GM21423 (cell line): Measurements from ENCODE around the gene RHOBTB1.

Experiments
- ATAC-seq: cut with Tn5 transposase; IDR thresholded peaks from one replicate; pipeline ENCODE4 v1.9.1; 2021; ENCODE audit warnings: mild to moderate bottlenecking, moderate library complexity; ENCODE audit not compliant: unreplicated experiment

The RHOBTB1 gene

GRCh38 chr10:60967260-60967659, 23.3 kb upstream of the RHOBTB1 start:
- no peak for ATAC-seq

DNA sequence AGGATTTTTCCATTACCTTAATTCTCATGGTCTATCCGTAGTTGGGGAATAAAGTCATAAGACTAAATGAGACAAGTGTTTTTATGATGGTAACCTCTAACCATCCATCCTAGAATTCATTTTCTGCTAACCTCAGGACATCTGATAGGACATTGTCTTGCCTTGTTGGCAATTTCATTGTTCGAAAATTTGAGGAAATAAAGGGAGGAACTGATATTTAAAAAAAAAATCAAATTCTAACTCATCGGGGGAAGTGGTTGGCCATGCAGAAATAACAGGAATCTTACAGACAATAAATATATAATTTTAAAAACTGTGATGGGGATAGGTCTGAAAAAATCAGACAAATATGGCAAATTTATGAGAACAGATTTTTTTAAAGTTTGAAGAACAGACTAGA, 21.7 kb upstream of the RHOBTB1 start:
- no peak for ATAC-seq

DNA sequence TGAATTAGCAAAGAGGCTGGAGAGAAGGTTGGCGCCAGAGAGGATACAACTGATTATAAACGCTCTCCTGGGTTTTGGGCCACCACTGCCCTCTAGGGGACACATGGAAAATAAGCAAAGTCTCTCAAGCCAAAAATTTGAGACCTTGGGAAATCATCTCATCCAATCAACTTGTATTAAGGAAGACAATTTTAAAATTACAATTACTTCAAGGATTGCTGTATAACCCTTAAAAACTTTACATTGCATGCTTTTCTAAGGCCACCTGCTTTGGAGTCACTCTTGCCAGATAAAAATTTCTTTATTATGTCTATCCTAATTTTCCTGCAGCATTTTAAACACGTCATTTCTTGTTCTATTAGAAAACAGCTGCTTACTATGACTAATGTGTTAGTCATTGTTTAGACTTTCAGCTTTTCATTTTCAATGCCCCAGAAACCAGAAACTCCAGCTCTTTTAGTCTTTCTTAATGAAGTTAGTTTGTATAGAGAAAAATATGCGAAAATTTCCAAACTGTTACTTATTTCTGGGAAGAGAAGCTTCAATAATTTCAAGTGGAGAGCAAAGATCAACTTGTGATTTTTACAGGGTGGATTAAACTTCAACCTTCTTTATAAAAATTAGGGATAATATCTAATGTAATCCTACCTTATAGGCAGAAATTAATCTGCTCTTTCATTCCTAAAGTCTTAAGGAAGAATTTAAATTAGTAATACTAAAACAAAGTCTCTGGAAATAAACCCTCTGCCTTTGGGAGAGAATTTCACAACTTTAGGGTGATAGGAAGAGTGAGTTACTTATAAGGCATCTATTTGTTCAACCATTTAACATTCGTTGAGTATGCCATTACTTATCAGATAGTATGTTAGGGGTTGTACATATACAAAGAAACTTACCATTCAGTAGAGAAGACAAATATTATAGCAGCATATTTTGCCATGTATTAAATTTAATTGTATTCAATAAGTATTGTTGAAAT, 20.6 kb upstream of the RHOBTB1 start:
- no peak for ATAC-seq

DNA sequence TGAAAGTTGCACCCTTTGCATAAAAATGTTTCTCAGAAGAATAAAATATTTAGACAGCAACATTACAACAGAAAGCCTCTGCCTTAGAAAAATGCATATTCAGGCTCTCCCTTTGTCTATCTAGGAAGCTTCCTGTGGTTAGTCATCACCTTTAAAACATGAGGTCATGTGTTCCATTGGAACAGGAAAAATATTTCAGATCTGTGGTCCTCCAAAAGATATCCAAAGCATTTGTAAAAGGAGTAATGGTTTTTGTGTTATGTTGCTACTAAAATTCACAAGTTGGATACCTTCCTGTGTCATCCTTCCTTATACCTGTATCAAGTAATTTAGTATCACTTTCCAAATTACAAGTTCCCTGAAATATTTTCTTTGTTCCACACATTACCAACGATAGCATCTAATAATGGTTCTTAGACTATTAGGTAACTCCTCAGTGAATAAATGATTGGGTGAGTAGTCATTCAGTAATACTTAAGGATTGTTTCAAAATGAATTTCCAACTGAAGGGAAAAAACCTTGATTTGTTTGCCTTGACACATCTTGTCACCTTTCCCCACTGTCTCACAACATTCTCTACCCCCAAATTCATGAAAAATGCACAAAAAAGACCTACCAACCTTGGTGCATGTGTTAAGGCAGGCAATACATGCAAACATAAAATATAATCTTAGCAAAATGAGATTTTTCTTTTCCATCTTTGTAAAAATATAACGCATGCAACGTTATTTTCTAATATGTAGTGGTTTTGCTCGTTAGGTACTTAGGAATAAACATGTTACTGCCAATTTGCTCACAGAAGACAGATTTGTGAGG, 19.7 kb upstream of the RHOBTB1 start:
- no peak for ATAC-seq

DNA sequence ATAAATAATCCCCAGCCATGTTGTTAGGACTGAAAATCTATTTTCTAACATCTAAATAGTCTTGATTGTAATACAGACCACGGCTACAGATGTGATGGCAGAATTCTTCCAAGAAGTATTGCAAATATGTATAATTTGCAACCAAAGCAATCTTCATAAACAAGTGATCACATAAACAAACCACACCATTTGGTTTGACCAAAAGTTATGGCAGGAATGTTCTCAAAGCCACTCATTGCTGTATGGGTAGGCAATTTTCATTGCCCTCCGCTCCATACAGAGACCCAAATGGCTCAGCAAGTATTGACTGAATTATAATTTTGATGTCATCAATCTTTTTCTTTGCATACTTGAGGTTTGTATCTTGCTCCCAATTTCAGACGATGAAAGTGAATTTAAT, 19.0 kb upstream of the RHOBTB1 start:
- no peak for ATAC-seq

GRCh38 chr10:60960913-60961312, 16.9 kb upstream of the RHOBTB1 start:
- ATAC-seq, result no peak

GRCh38 chr10:60960031-60960430, 16.0 kb upstream of the RHOBTB1 start:
- ATAC-seq, result no peak

DNA sequence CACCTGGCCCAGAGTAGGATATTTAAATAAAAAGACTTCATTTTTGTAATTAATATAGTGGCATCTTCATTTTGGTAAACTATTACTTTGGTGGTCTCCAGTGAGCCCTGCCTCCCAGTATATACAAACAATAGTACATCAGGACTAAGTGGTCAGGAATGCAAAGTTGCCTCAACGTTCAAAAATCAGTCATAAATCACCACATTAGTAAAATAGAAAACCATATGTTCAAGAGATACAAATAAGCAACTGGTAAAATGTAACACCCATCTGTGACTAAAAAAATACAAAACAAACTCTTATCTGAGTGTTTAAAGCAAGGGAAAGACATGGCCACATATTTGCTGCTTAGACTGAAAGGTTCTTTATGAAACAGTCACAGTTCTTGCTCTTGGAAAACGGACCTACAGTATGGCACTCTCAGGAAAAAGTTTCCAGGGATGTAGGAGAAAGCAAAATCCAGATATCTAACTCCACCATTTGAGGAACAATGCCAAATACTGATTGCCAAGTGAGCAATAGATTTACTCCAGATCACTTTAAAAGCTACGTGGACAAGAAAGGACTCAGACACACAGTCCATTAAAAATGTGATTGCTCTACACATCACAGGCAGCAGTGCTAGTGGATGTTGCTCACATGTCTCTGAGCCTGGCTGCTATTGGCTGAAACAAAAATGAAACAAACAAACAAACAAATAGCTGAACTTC, 15.1 kb upstream of the RHOBTB1 start:
- no peak for ATAC-seq

DNA sequence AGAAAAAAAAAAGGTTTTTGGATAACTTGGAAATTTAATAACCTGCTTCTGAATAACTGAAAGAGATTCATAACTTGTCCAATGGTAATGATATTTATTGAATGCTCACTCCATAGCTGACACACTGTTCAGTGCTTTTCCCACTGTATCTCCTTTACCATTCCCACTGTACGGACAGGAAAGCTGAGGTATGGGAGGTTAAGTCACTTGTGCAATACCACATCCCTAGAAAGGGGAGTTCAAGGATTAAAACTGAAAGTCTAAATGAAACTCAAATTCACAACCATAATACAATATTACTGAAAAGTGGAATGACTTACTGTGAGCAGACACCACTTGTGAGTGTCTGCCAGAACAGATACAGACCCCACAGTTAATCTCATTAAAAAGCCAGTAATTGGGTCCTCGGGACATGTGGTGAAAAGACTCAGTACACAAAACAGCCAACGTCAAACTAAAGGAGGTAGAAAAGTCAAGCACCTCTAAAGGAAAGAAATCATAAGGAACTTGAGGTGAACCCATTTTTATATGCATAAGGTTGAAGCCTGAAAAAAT, 13.8 kb upstream of the RHOBTB1 start:
- no peak for ATAC-seq

DNA sequence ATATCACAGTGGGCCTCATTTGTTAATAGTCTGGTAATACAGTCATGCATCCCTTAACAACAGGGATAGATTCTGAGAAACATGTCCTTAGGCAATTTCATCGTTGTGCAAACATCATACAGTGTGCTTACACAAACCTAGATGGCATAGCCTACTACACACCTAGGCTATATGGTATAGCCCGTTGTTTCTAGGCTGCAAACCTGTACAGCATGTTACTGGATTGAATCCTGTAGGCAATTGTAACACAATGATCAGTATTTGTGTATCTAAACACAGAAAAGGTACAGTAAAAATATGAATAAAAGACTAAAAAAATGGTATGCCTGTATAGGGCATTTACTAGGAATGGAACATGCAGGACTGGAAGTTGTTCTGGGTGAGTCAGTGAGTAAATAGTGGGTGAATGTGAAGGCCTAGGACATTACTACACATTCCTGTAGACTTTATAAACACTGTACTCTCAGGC, 12.0 kb upstream of the RHOBTB1 start:
- ATAC-seq, result no peak

DNA sequence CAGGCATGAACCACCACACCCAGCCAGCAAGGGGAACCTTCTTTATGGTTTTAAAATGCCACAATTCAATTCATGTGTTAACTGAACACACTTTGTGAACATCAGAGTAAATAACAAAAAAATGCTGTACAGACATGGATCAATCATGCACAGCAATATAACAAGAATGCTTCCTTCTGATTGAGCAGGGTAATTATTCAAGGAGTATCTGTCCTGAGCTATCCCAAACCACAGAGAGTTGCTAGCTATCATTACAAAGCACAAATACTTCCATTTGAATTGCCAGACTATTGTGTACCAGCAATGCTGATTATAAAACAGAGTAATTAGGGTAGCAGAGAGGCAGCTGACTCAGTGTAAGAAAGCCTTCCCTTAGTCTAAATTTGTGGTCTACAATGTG, 11.3 kb upstream of the RHOBTB1 start:
- ATAC-seq, result no peak

DNA sequence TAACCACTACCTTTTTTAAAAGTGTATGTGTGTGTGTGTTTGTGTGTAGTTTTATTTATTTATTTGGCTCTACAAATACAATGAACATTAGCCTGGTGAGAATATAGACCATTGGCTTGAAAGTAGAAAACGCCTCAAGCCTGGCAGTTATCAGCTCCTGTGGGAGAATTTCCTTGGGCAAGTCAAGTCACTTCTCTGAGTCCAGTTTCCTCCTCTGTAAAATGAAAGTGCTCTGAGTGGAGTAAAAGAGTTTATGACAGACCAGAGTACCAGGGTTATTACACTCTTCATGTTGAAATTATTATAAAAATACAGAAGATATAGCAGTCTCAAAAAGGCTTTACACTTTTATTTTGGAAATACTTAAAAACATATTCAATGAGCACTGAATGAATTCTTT, 10.1 kb upstream of the RHOBTB1 start:
- no peak for ATAC-seq

- ATAC-seq, result no peak
These were observed 9.4 kb upstream of the RHOBTB1 start for GRCh38 chr10:60953420-60953819.

DNA sequence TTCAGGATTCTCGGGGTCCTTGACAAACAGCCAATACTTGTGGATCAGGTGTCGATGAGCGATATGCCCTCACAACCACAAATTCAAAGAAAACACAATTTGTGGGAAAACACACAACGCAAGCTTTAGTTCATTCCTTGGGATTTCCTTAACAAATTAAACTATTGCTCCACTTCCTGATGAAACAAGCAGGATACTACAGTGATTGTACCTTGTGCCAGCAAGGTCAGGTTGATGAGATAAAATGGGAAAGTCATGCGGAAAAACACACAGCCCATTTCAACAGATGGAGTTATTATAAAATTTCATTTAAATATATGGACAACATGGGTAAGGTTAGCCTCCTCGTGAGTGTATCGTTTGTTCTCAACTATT, 8.8 kb upstream of the RHOBTB1 start:
- ATAC-seq, result no peak

DNA sequence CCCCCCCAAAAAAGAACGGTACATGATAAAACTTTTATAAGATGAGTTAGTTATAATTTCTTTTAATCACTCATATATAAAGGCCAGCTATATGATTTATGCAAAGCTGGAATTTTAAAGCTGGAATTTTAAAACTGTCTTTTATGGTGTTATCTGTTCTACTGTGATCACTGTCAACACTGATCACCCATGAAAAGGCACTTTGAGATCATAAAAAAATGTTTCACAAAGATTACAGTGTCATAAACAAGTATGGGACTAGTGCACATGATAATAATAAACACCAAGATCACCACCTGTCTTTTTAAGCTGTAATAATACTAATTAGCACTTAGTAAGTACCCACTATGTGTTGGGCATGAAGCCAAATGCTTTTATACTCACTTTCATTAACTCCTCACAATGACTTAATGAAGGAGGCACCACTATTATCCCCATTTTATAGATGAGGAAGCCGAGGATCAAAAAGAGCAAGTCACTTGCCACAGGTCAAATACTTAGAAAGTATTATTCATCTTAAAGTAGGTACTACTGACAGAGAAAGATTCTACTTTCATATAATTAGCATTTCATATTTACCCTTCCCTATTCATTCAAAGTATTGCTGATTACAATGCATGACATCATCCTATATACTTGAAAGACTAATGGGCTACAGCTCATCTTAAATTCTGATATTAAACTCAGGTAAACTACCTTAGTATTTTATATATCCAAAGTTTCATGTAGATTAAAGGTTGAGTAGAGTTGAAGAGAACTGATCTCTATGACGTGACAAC, 8.3 kb upstream of the RHOBTB1 start:
- ATAC-seq, result no peak

- no peak for ATAC-seq
These were observed 7.3 kb upstream of the RHOBTB1 start for GRCh38 chr10:60951272-60951724.

- peak; percentile 71 for ATAC-seq
These were observed 6.3 kb upstream of the RHOBTB1 start for GRCh38 chr10:60950300-60950699.

DNA sequence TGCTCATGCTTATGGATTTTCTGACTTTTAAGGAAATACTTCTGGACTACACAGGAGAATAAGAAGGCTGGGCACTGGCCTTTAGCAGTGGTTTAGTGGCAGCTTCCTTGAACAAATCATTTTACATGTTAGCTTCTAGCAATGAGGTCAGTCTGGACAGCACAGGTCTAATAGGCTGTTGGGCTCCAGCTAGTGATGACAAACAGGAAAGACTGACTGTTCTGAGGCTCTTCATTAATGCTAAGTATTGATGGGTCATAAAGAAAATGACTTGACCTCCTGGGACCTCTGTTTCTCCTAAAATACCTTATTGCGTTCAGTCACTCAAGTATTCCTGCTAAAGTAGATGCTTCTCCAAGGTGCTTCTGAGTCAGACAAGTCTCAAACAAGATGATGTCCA, 4.9 kb upstream of the RHOBTB1 start:
- ATAC-seq, result no peak

- ATAC-seq, result no peak
These were observed 919 bp upstream of the RHOBTB1 start for GRCh38 chr10:60944910-60945297.
